T follicular helper cell (primary cell): ENCODE results near the gene GJB2.

ENCODE experiments used
- DNase-seq: peaks from one replicate; pipeline ENCODE4 v3.0.0-alpha.2; 2020; ENCODE audit warnings: low read depth
- total RNA-seq, 2 experiments: gene quantifications; one replicate each; lab custom pipeline; 2026; lab: John Stamatoyannopoulos, UW

GJB2 gene
- 0.54 to 24.6 reads per million in 2 experiments for total RNA-seq

- DNase-seq: no peak
Measured at GRCh38 chr13:20192836-20193161, at the start of gene GJB2. TSS of gene GJB2 (minus strand) at chr13:20192938. CDS start at chr13:20189581, 3,357 bp downstream.

- DNase-seq: no peak
Measured at GRCh38 chr13:20241593-20241992, 48.9 kb upstream of the GJB2 start.

DNA sequence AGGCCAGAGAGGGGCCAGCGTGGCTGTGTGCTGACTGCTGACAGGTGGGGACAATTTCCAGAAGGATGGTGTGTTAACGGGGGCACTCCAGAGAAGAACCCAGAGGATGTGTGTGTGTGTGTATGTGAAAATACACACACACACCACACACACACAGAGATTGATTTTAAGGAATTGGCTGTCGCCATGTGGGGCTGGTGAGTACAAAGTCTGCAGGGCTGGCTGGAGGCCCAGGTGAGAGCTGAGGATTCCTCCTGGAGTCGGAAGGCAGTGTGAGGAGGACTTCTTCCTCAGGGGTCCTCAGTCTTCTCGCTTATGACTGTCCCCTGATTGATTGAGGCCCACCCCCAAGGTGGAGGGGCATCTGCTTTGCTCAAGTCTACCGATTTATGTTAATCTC, 47.0 kb upstream of the GJB2 start:
- no peak for DNase-seq

GRCh38 chr13:20232556-20233277, 40.0 kb upstream of the GJB2 start:
- DNase-seq: no peak

GRCh38 chr13:20231839-20232555, 39.3 kb upstream of the GJB2 start, which contains the start of gene GJB6:
TSS of gene GJB6 (minus strand) at chr13:20232319. CDS start at chr13:20223480, 8,839 bp downstream.
- peak; percentile 6 for DNase-seq

GRCh38 chr13:20230913-20231838, 38.4 kb upstream of the GJB2 start:
- DNase-seq: peak; percentile 6

DNA sequence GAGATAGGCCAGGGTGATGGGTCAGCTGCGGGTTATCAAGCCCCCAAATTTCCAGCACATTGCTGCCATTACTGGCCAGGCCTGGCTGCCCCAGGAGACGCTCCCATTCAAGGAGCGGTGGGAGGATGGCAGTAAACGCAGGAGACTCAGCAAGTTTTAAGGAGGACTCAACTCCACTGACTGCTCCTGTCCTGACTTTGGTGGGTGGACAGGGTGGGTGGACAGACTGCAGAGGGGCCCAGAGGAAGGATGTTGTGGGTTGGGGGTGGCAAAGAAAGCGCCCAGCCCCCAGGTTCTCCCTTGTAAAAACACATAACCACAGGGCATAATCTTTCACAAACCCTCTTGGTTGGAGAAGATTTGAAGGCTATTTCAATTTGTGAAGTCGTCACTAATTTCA, 35.0 kb upstream of the GJB2 start:
- DNase-seq: no peak

DNA sequence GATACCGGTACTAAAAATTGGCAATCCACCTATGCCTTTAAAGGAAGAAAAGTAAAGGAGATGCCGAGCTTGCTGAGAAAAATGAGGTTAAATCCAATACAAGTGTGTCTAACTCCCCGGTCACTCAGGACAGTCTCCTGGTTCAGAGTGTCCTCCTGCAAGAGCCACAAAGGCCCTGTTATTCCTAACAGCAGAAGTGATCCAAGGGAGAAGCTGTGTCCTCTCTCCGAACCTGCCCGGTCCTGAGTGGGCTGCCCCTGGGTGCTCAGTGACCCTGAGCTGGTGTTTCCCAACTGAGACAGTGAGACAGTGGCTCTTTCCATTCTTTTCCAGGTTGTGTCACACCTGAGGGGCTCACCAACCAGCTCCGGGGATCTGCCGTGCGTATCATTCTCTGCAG, 34.5 kb upstream of the GJB2 start:
- no peak for DNase-seq

DNA sequence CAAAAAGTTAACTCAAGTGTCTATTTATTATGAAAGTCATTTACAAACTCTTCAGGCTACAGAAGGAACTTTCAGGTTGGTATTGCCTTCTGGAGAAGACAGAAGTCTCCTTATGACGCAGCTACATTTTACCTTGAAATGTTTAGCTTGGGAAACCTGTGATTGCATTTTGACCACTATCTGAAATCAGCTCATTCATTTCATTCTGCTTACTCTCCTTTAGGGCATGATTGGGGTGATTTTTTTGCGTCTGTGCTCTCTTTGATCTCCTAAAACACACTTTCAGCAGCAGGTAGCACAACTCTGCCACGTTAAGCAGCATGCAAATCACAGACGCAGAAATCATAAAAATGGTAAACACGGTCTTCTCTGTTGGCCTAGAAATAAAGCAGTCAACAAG, 29.8 kb upstream of the GJB2 start:
- DNase-seq: no peak

- no peak for DNase-seq
Measured at GRCh38 chr13:20221772-20222171, 29.0 kb upstream of the GJB2 start.

DNA sequence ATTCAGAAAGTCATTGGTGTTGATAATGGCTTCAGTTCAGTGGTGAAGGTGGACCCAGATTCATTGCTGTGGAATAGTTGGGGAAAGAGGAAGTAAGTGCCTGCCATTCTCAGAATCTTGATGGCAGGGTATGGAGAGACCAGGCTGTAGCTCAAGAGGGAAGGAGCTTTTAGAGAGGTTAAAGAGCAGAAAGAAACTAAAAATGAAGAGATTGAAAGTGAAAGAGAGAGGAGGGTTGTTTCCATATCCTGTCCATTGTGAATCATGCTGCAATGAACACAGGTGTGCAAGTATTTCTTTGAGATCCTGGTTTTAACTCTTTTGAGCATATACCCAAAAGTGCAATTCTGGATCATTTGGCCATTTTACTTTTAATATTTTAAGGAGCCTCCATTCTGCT, 26.8 kb upstream of the GJB2 start:
- DNase-seq: no peak

DNA sequence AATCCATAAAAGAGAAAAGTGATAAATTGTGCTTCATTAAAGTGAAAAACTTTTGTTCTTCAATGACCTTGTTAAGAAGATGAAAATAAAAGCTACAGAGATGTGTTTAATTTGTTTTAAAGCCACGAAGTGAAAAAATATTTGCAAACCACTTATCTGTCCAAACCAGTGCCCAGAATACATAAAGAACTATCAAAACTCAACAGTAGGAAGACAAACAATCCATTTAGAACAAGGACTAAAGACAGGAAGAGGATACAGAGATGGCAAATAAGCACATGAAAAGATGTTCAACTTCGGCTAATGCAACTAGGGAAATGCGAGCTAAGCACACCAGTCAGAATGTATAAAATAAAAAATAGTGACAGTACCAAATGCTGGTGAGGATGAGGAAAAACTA, 24.4 kb upstream of the GJB2 start:
- DNase-seq: no peak

- no peak for DNase-seq
Measured at GRCh38 chr13:20209948-20210347, 17.2 kb upstream of the GJB2 start.

GRCh38 chr13:20206698-20207235, 14.0 kb upstream of the GJB2 start:
- no peak for DNase-seq

GRCh38 chr13:20206065-20206697, 13.4 kb upstream of the GJB2 start:
- DNase-seq: no peak

DNA sequence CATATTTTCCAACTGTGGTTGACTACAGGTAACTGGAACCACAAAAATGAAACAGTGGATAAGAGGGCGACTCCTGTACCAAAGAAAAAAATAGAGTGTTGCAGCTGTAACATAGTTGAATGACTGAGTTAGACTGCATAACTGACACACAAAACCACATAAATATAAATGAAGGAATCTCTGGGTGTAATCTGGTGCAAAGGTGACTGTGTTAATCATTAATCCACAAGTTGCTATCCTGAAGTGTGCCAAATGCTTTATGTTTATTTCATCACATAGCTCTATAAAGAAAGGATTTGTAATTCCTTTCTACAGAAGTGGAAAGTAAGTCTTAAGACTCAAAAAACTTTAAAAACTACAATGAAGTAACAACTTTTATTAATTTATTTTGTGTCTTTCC, 6.0 kb upstream of the GJB2 start:
- no peak for DNase-seq

DNA sequence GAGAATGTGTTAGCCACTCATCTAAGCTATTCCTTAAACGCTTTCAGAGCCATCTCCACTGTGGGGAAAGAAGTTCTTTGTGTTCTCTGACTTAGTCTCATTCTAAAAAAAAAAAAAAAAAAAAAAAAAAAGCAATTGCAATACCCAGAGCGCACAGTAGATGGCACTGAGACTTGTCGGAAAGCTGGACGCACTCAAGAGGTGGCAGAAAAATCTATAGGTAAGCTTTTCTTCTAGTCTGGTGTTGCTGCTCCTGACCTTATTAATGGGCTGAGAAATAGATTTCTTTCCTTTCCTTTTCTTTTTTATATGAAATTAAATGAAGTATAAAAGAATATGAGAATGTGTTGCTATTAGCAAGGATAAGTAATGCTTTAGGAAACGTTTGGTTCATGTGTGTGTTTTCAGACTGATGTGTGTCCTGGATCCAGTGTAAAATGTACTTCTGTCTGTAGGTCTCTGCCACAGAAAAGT, 4.7 kb upstream of the GJB2 start:
- DNase-seq: no peak

GRCh38 chr13:20195801-20196200, 3.1 kb upstream of the GJB2 start:
- no peak for DNase-seq

- no peak for DNase-seq
Measured at GRCh38 chr13:20193907-20194631, 1.3 kb upstream of the GJB2 start.

GRCh38 chr13:20193162-20193906, 596 bp upstream of the GJB2 start:
- no peak for DNase-seq
